Astrocyte (in vitro differentiated cells and primary cell): Measurements from ENCODE around the gene MAPK8IP2. TPM values are rescaled to one million over a fixed set of nuclear protein-coding genes. Genes with fewer than 3 reads are reported as not detected.

ENCODE experiments used
- DNase-seq: peaks from one replicate; pipeline ENCODE4 v3.0.0-alpha.2; 2010; ENCODE audit warnings: low read depth
- FAIRE-seq: peaks from 2 replicates; lab custom pipeline; 2011; peaks lifted over from hg19 to GRCh38; lab: Jason Lieb, UNC
- H2AFZ ChIP-seq: 2 replicates; pipeline ENCODE4 v1.6.0; 2012; ENCODE audit warnings: low read depth, low read length, inconsistent platforms
- H3K27ac ChIP-seq: 2 replicates; pipeline ENCODE4 v1.5.1; 2011; ENCODE audit warnings: low read depth, low read length, inconsistent platforms
- H3K27me3 ChIP-seq: 2 replicates; pipeline ENCODE4 v1.6.0; 2011; ENCODE audit warnings: low read length, inconsistent platforms; ENCODE audit not compliant: insufficient read depth
- H3K36me3 ChIP-seq: 2 replicates; pipeline ENCODE4 v1.5.1; 2011; ENCODE audit warnings: low read length, inconsistent platforms; ENCODE audit not compliant: insufficient read depth
- H3K4me1 ChIP-seq: 2 replicates; pipeline ENCODE4 v1.5.1; 2011; ENCODE audit warnings: low read length, inconsistent platforms; ENCODE audit not compliant: insufficient read depth
- H3K4me2 ChIP-seq: 2 replicates; pipeline ENCODE4 v1.6.0; 2012; ENCODE audit warnings: low read length, inconsistent platforms
- H3K4me3 ChIP-seq: 2 replicates; pipeline ENCODE4 v1.5.1; 2011; ENCODE audit warnings: low read depth, mild to moderate bottlenecking, low read length, inconsistent platforms; ENCODE audit not compliant: insufficient read depth
- H3K79me2 ChIP-seq: 2 replicates; pipeline ENCODE4 v1.6.0; 2012; ENCODE audit warnings: mild to moderate bottlenecking, low read length, inconsistent platforms; ENCODE audit not compliant: insufficient read depth
- H3K9ac ChIP-seq: 2 replicates; pipeline ENCODE4 v1.6.0; 2012; ENCODE audit warnings: mild to moderate bottlenecking, low read length, inconsistent platforms
- H3K9me3 ChIP-seq: 2 replicates; pipeline ENCODE4 v1.5.1; 2012; ENCODE audit warnings: low read depth, mild to moderate bottlenecking, low read length, inconsistent platforms; ENCODE audit not compliant: insufficient read depth
- H4K20me1 ChIP-seq: 2 replicates; pipeline ENCODE4 v1.6.0; 2012; ENCODE audit warnings: low read length, inconsistent platforms; ENCODE audit not compliant: insufficient read depth
- H3K27ac Mint-ChIP-seq: one replicate; pipeline ENCODE4 v1.8.0; 2021; ENCODE audit warnings: mild to moderate bottlenecking, mixed read lengths; ENCODE audit not compliant: unreplicated experiment
- H3K27me3 Mint-ChIP-seq: one replicate; pipeline ENCODE4 v1.8.0; 2021; ENCODE audit warnings: low read depth, mixed read lengths; ENCODE audit not compliant: unreplicated experiment
- H3K36me3 Mint-ChIP-seq: one replicate; pipeline ENCODE4 v1.8.0; 2021; ENCODE audit warnings: low read depth, mixed read lengths; ENCODE audit not compliant: unreplicated experiment
- H3K4me1 Mint-ChIP-seq: one replicate; pipeline ENCODE4 v1.8.0; 2021; ENCODE audit warnings: low read depth, mixed read lengths; ENCODE audit not compliant: unreplicated experiment
- H3K4me3 Mint-ChIP-seq: one replicate; pipeline ENCODE4 v1.8.0; 2021; ENCODE audit warnings: mild to moderate bottlenecking, moderate library complexity, mixed read lengths; ENCODE audit not compliant: unreplicated experiment
- H3K9me3 Mint-ChIP-seq: one replicate; pipeline ENCODE4 v1.8.0; 2021; ENCODE audit warnings: mild to moderate bottlenecking, mixed read lengths; ENCODE audit not compliant: unreplicated experiment
- EZH2 ChIP-seq: IDR thresholded peaks from 2 replicates; pipeline ENCODE4 v1.6.1; 2012; ENCODE audit warnings: mild to moderate bottlenecking, low read length, inconsistent platforms; ENCODE audit not compliant: insufficient read depth
- total RNA-seq: library from RNA; stranded (reverse); gene quantifications from 2 replicates; pipeline ENCODE4 v1.2.1, GENCODE V29; 2021
- TF ChIP-seq, protein P1 (sequence below): IDR thresholded peaks from 2 replicates; pipeline ENCODE4 v1.5.1; 2011; ENCODE audit warnings: low read depth, mild to moderate bottlenecking, inconsistent platforms, low read length, moderate library complexity; ENCODE audit not compliant: insufficient read depth

MAPK8IP2 gene
- total RNA-seq, 1 donor from 2014 or later: 4.7 TPM

DNA sequence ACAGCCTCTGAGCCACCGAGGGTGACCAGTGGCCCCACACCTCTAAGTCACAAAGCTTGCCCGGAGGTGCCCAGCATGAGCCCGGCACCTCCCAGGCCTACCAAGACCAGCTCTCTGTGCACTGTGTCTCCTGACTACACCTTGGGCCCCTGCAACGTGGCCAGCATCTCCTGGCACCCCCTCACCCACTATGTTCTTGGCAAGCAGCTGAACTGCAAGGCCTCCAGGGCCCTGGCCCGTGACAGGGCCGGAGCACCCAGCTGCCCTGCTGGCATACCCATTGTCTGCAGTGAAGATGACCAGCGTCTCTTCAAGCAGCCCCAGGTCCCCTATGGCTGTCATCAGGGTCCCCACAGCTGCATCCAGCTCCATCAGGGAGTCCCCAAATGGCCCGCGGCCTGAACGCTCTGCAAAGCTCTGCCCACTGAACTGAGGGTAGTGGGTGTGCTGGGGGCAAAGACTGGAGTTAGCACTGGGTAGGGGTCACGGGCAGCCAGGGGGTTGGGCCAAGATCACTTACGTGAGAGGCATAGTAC lies 25.8 kb downstream of the MAPK8IP2 start:
- Mint-ChIP-seq H3K4me1 (peaks cover 10% of the 10 kb centered on the region), H3K36me3 (peaks cover 2% of the 10 kb centered on the region), H3K27ac (no peak overlapping the region), H3K27me3 (no peaks in the 10 kb centered on the region), H3K9me3 (no peaks in the 10 kb centered on the region), H3K4me3 (peak overlapping the region; percentile 67)
- TF ChIP-seq, protein P1, sequence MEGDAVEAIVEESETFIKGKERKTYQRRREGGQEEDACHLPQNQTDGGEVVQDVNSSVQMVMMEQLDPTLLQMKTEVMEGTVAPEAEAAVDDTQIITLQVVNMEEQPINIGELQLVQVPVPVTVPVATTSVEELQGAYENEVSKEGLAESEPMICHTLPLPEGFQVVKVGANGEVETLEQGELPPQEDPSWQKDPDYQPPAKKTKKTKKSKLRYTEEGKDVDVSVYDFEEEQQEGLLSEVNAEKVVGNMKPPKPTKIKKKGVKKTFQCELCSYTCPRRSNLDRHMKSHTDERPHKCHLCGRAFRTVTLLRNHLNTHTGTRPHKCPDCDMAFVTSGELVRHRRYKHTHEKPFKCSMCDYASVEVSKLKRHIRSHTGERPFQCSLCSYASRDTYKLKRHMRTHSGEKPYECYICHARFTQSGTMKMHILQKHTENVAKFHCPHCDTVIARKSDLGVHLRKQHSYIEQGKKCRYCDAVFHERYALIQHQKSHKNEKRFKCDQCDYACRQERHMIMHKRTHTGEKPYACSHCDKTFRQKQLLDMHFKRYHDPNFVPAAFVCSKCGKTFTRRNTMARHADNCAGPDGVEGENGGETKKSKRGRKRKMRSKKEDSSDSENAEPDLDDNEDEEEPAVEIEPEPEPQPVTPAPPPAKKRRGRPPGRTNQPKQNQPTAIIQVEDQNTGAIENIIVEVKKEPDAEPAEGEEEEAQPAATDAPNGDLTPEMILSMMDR: no peak
- TF ChIP-seq EZH2: no peak
- H3K9ac ChIP-seq: no peak overlapping the region
- no peak overlapping the region for H3K27ac ChIP-seq
- H2AFZ ChIP-seq: no peak overlapping the region
- no peak overlapping the region for H3K4me2 ChIP-seq
- H4K20me1 ChIP-seq: peaks cover 2% of the 10 kb centered on the region
- H3K4me1 ChIP-seq: peaks cover 13% of the 10 kb centered on the region
- peaks cover 5% of the 10 kb centered on the region for H3K27me3 ChIP-seq
- H3K36me3 ChIP-seq: no peaks in the 10 kb centered on the region
- H3K79me2 ChIP-seq: no peaks in the 10 kb centered on the region
- H3K9me3 ChIP-seq: no peaks in the 10 kb centered on the region
- DNase-seq (no peak), FAIRE-seq (no peak)
- H3K4me3 ChIP-seq: no peak overlapping the region

DNA sequence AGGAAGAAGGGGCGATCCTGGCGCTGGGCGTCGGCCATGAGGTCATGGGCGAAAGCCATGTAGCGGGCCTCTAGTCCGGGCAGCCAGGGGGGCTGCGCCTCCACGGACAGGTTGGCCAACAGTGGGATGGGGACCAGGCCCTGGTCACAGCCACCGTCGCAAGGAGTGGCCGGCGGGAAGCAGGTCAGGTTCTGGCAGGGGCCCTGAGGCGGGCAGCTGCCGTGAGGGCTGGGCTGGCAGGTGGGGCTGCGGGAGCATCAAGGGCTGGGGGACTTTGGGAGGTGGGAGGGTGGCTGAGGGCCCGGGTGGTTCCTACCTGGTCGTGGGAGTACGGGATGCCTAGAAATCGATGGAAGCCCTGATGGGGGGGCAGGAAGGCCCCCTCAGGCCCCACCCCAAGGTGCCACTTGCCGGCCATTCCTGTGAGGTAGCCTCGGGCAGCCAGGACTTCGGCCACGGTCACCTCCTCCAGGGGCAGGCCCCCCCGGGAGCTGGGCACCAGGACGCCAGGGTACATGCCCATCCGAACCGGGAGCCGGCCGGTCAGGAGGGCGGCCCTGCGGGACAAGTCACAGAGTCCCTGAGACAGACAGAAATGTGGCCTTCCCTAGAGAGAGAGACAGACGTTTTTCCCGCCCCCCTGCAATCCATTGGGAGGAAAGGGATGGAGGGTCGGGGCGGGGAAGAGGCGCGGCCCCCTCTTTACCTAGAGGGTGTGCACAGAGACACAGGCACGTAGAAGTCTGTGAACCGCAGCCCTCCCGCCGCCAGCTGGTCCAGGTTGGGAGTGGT lies 26.5 kb downstream of the MAPK8IP2 start:
- no peaks in the 10 kb centered on the region for H3K27me3 Mint-ChIP-seq
- Histone ChIP-seq H3K4me2 (peak overlapping the region; percentile 100), H3K36me3 (no peaks in the 10 kb centered on the region), H3K79me2 (no peaks in the 10 kb centered on the region), H2AFZ (peak overlapping the region; percentile 89), H3K27ac (no peak overlapping the region), H3K9ac (peak overlapping the region; percentile 79), H3K4me3 (peak overlapping the region; percentile 73), H4K20me1 (no peaks in the 10 kb centered on the region), H3K9me3 (no peaks in the 10 kb centered on the region), H3K4me1 (peaks cover 13% of the 10 kb centered on the region), H3K27me3 (no peaks in the 10 kb centered on the region)
- H3K4me3 Mint-ChIP-seq: peak overlapping the region; percentile 84
- H3K36me3 Mint-ChIP-seq: peaks cover 2% of the 10 kb centered on the region
- DNase-seq: no peak
- FAIRE-seq: no peak
- no peaks in the 10 kb centered on the region for H3K9me3 Mint-ChIP-seq
- TF ChIP-seq EZH2: no peak
- TF ChIP-seq, protein P1: no peak
- no peak overlapping the region for H3K27ac Mint-ChIP-seq
- H3K4me1 Mint-ChIP-seq: peaks cover 7% of the 10 kb centered on the region
